ENCODE results near the gene PGAM1.
"Not testable (repeated sequence)": the region's sequence is repeated elsewhere in the genome, so short reads cannot be mapped to it uniquely, and the experiment has no call there.

PGAM1 gene

DNA sequence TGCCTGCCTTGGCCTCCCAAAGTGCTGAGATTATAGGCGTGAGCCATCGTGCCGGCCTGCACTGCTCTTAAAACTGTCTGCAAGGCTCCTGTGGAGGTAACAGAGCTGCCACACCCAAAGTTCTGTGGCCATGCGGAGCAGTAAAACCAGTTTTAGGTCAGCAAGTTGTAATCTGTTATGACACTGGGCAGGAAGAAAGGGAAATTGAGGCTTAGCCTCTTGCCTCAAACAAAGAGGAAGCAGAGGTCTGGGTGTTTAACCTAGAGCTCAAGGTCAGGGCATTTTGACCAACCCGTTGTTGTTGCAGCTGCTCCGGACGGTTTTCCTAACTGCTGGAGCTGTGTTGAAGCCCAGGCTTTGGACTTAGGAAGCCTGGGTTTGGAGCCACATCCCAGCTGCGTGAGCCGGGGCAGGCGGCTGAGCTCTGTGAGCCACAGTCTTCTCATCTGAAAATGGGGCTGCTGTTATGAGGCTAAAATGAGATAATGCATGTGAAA lies 17.4 kb upstream of the PGAM1 start:
- no peak for DNase-seq

GRCh38 chr10:97411406-97411805 lies 14.6 kb upstream of the PGAM1 start:
- no peak for DNase-seq

DNA sequence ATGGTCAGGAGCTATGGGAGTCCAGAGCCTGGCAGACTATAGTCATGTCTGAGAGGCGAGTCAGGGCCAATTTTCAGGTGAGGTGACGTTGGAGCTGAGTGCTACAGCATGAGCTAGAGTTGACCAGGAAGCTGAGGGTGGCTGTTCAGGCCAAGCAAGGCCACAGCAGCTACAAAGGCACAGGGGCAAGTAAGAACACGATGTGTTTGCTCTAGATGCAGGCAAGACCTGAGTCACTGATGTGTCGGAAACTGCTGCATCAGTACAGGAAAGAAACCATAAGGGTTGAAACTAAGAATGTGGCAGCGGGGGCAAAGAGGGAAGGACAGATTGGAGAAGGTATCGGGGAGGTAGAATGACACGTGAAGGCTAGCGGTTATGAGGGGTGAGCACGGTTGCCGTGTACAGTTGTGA lies 13.1 kb upstream of the PGAM1 start:
- no peak for DNase-seq

DNA sequence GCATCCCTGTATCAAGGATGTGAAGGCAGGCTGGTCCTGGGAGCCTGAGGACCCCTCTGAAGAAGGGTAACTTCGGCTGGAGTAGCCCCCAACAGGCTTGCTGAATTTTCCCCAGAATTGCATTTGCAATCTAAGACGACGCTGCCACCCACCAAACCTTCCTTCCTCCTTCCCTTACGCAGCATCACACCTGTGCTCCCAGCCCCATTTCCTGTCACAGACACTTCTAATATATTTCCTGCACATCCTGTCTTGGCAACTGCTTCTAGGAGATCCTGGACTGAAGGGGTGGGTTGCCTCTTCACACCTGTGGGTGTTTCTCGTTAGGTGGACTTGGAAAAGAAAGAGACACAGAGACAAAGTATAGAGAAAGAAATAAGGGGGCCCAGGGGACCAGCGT lies 9.4 kb upstream of the PGAM1 start:
- DNase-seq = no peak

DNA sequence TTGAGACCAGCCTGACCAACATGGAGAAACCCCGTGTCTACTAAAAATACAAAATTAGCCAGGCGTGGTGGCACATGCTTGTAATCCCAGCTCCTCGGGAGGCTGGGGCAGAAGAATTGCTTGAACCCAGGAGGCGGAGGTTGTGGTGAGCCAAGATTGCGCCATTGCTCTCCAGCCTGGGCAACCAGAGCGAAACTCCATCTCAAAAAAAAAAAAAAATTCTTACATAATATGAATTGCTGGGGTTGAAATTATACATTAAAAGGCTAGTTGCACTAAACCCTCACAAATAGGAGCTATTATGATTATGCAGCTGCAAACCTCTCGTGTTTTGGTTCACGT lies 2.3 kb upstream of the PGAM1 start:
- DNase-seq = not testable (repeated sequence)

DNA sequence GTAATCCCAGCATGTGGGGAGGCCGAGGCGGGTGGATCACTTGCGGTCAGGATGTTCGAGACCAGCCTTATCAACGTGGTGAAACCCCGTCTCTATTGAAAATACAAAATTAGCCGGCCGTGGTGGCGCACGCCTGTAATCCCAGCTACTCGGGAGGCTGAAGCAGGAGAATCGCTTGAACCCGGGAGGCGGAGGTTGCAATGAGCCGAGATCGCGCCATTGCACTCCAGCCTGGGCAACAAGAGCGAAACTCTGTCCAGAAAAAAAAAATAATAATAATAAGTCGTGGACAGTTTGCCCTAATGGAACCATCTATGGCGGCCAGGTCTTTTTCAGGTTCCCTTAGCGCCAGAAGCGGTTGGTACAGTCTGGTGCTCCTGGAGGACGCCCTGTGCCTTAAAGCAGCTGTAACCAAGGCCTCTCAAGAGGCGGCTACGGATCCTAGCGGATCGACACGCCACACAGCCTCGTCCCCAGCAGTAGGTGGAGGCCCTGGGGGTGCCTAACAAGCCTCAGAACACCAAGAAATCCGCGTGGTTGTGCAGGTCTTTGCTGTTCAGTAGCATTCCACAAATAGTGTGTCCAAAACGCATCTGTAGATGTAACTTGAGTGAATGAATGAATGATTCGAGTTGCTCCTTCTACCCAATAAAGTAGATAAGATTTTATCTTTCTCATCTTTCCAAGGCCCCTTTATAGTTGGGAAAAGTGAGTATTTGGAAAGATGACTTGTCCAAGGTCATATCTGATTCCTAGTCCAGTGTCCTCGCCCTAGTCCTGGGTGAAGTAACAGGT lies 982 bp downstream of the PGAM1 start:
- no peak for DNase-seq

DNA sequence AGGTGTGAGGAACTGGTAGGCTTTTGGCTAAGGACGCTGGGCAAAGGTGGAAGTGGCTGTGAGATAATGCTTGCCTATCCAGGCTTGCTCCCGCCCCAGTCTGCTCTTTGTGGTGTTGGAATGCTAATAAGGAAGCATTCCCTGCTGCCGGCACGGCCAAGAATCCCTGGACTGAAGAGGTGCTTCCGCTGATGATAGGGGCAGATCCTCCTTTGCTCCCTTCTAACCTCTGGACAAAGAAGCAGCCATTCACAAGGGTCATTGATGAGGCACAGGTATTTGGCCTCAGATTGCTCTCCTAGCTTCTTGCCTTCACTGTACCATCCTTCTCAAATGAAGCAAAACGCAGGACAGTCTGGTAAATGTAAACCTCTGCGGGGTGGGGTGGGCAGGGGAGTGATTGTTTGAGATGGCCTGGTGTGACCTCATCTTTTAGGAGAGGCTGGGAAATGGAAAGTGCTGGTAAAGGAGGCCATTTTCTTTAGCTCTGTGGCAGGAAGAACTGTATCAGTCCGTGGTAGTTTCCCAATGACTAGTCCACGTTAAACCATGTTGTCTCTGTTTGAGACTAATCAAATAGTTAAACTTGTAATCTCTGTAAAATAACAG lies 1.7 kb downstream of the PGAM1 start:
- DNase-seq = no peak

GRCh38 chr10:97428572-97428981 lies 2.6 kb downstream of the PGAM1 start:
- DNase-seq = no peak

DNA sequence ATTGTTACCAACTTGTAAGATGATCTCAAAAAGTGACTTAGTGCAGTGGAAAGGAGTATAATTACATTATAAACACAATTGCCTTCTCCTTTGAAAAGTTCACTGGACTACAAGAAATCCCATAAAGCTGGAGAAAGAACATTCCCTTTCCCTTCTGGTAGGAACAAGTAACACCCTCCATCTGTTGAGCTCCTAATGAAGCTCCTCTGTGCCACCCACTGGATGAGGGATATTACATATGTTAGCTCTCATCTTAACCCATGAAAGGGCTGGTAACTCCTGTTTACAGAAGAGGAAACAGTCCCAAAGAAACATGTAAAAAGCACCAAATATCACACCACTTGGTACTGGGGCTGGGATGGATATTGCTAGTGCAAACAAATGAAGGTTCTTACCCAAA lies 8.1 kb downstream of the PGAM1 start:
- DNase-seq = no peak

DNA sequence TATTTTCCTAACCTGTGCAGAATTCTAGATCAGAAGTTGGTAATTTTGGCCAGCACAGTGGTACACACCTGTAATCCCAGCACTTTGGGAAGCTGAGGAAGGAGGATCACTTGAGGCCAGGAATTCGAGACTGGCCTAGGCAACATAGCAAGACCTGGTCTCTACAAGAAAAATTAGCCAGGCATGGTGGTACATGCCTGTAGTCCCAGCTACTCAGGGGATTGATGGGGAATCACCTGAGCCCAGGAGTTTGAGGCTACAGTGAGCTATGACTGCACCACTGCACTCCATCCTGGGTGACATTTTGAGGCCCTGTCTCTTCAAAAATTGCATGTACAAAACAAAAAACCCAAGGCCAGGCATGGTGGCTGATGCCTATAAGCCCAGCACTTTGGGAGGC lies 8.6 kb downstream of the PGAM1 start:
- DNase-seq = no peak

GRCh38 chr10:97435211-97435610 lies 9.2 kb downstream of the PGAM1 start:
- no peak for DNase-seq

GRCh38 chr10:97442277-97442676 lies 16.3 kb downstream of the PGAM1 start:
- DNase-seq = no peak

- DNase-seq = no peak
Measured at GRCh38 chr10:97444212-97444611, 18.2 kb downstream of the PGAM1 start.

- no peak for DNase-seq
Measured at GRCh38 chr10:97445357-97445721, 19.3 kb downstream of the PGAM1 start.

DNA sequence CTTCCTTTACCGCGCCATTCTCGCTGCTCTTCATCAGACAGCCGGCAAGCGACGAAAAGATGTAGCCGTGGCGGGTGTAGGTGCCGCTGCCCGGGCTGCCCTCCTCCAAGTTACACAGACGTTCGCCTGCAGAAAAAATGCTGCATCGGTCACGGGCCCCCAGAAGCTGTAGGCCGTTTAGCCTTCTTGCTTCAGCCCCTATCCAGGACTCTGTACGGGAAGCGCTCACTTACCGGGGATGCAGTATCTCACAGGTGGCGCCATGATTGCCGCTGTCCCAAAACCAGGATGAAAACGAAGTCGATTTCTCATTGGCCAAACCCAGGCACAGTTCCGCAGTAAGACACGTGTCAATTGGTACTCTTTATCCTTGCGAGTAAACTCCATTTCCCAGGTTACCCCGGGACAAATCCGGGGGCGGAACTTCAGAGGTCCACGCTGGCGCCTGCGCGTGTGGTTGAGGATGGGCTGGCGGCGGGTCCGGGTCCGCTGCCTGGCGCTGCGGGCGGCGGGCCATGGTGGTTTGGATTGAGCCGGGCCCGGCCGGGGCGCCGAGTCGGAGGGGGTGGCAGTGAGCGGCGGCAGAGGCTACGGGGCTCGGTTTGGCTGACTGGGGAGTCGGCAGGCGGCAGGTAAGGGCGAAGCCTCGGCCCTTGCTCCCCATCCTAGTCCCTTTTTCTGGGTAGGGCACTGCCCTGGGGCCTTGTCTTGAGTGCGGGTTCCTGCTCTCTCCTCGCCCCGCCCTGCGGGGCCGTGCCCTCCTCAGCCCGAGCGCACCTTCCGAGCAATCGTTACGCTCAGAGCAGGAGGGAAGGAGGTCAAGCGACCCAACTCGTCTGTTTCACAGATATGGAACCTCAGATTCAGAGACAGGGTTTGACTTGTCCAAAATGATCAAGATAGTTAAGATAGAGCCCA lies 20.0 kb downstream of the PGAM1 start, which contains the start of the genes EXOSC1 and ZDHHC16:
Gene EXOSC1 (minus strand): TSS at position 285 of the 918 bp plus-strand sequence. CDS start 21 bp downstream, at position 264.
Gene ZDHHC16 (plus strand): TSS at position 454 of the 918 bp plus-strand sequence. CDS start 5,501 bp downstream, outside the sequence.
- DNase-seq = peak; percentile 67

DNA sequence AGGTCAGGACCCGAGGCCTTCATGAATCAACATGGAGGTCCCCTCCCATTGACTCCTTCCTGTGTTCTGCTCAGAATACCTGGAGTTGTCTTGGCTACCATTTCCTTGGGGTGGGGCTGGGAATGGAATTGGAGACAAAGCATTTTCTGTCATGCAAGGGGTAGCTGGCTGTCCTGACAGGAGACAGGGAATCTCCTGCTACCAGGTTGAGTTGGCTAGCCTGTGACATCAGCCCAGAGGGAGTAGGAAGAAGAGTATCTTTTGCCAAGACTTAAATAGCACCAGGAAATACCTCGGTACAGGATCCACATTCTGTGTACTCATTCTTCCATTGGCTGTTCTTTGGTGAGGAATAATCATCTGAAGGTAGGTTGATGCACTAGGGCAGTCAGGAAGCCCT lies 24.8 kb downstream of the PGAM1 start:
- no peak for DNase-seq

GRCh38 chr10:97451605-97452004 lies 25.6 kb downstream of the PGAM1 start:
- DNase-seq = no peak

DNA sequence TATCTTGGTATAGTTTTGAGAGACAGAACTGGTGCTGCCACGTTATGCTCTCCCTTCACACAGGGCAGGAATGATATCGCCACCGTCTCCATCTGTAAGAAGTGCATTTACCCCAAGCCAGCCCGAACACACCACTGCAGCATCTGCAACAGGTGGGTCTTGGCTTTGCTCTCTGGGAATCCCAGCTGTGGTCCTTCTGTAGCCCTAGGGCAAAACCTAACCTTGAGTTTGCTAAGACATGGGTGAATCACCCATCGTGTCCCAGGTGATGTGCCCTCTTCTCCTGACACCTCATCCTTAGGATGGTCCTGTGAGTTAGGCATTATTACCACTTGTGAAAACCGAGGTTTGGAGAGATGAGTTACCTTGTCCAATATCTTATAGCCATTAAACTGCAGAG lies 26.4 kb downstream of the PGAM1 start:
- DNase-seq = no peak

GRCh38 chr10:97454330-97455036 lies 28.5 kb downstream of the PGAM1 start:
- DNase-seq = no peak

DNA sequence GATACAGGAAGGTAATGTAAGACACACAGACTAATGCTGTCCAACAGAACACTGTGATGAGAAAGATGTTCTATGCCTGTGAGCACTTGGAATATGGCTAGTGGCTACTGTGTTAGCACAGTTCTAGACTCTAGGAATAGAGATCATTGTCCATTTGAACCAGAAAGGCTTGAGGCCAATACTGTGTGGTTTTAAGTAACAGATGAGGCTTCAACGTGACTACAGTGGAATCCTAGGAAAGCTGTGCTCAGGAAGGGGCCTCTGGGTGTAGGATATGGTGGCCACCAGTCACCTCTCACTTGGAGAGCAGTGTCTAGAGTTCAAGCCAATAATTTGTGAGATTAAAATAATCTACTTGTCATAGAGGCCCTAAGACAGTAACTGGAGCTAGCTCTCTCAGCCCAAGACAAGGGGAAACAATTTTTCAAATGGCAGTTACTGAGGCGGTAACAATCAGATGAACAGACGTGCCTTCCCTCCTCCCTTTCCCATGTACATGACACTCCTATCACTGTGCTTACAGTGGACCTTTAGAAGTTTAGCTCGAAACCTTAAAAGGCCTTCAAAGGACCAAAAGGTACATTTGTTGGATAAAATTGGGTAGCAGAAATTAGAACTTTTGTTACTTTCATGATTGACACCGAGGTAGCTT lies 30.2 kb downstream of the PGAM1 start:
- no peak for DNase-seq

DNA sequence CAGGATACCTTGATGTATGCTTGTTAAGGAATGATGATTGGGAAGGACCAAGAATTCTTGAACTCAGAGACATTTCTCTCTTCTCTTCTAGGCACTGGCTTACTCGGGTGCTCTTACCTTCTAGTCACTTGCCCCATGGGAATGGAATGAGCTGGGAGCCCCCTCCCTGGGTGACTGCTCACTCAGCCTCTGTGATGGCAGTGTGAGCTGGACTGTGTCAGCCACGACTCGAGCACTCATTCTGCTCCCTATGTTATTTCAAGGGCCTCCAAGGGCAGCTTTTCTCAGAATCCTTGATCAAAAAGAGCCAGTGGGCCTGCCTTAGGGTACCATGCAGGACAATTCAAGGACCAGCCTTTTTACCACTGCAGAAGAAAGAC lies 30.7 kb downstream of the PGAM1 start:
- no peak for DNase-seq

GRCh38 chr10:97459111-97459510 lies 33.1 kb downstream of the PGAM1 start:
- DNase-seq = no peak
